HG03558 (cell line): ENCODE results near the gene TTC23.

Experiments
- ATAC-seq: cut with Tn5 transposase; IDR thresholded peaks from one replicate; pipeline ENCODE4 v1.9.1; 2021; ENCODE audit warnings: moderate number of reproducible peaks; ENCODE audit not compliant: unreplicated experiment; ENCODE audit errors: extremely low read depth

Gene TTC23

DNA sequence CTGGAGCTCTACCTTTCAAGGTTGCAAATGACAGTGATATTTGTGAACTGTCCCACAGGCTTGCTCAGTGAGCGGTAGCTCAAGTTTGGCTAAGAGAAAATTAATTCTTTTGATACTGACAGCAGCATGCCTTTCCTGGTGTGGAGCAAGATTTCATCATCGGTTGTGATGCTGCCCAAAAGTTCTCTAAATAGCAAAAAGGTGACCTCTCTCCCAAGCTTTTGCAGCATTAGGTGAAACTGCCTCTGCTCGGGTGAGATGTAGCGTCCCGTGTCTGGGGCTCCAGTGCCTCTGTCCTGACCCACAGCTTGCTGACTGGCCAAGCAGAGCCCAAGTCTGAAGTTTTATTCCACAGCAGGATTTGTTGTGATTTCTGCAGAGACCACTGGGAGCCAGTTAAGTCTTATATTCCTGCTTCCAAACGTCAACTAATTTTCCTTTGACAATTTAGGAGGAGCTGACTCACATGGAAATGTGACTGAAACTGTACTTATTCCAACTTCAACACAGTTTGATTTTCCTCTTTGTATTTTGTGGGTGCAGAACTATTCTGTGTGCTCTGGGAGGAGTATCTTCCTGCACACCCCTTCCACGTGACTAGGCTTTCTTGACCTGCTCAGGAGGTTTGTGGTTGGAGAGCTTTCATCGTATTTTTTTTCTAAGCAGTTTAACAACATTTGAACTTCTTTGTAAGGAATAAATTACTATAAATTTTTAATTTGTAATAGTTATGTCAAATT lies 138.6 kb downstream of the TTC23 start:
- ATAC-seq = no peak

DNA sequence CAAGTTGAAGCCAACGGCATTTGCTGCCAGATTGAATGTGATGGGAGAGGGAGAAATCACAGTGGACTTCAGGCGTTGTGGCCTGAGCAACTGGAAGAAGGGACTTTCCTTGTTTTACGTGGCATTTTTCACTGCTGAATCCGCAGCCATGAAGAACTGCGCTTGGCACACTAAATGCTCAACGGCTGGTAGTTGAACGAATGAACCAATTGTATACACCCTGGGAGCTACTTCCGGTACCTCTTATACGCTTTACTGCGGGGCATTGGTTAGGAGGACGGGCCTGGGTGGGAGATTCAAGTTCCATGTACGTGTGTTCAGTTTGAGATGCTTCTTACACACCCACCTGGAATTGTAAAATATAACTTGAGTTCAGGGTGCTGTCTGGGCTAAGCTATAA lies 139.3 kb downstream of the TTC23 start:
- no peak for ATAC-seq

DNA sequence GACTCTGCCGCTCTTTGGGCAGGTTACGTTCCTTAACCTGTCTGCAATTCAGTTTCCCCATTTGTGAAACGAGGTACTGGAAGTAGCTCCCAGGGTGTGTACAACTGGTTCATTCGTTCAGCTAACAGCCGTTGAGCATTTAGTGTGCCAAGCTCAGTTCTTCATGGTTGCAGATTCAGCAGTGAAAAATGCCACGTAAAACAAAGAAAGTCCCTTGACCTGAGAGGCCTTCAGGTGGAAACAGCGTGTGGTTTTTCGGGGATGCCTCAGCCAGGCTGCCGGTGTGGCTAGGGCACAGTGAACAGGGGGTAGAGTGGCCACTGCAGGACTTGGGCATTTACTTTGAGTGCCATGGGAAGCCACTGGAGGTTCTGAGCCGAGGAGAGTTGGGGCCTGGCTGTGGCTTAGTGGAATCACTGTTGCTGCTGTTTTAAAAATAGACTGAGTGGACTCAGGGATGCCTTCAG lies 139.8 kb downstream of the TTC23 start:
- no peak for ATAC-seq

DNA sequence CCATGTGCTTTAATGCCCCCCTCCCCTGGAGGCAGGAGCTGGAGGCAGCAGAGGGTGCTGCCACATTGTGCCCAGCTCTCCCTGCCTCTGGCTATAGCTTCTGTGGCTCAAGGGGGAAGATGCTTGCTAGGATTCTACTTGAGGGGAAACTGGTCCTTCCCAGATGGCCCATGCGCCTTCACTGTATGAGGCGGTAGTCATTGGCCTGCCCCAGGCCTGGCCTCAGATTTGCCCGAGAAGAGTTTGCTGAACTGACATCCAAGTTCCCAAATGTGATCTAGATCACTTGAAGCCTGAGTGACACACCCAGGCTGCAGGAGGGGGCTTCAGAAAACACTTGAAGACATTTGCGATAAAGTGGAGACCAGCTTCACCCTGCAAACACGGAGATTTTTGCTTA lies 140.4 kb downstream of the TTC23 start:
- ATAC-seq = no peak

DNA sequence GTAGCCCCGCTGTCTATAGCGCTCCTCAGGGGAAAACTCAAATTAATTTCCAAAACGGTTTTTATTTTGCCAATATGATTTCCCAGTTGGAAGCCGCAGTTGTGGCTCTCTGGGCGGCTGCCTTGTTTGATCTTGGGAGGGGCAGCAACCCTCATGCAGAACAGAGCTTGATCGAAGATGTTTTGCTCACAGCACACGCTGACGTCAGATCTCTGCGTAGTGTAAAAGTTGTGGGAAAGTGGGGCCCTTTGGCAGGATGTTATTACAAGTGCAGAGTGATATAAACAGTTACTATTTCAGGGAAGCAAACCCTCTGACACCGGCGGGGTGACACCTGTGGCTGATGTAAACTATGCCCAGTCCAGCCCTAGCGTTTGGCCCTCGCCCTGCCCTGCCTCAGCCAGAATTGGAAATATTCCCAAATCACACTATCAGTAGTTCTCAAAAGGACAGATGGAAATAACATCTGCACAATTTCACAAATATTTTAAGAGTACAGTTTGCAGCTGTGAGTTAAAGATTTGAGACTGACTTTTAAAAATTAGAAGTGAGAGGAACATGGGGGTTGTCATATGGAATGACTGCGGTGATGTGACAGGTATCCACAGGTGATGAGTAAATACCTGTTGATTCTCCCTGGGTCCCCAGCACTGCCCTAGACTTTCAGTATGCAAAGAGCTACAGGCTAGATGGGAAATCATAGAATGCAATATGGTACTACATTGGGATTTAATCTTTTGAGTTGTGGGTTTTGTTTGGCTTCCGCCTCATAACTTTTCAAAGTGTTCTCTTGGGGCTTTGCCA lies 142.8 kb downstream of the TTC23 start:
- no peak for ATAC-seq

DNA sequence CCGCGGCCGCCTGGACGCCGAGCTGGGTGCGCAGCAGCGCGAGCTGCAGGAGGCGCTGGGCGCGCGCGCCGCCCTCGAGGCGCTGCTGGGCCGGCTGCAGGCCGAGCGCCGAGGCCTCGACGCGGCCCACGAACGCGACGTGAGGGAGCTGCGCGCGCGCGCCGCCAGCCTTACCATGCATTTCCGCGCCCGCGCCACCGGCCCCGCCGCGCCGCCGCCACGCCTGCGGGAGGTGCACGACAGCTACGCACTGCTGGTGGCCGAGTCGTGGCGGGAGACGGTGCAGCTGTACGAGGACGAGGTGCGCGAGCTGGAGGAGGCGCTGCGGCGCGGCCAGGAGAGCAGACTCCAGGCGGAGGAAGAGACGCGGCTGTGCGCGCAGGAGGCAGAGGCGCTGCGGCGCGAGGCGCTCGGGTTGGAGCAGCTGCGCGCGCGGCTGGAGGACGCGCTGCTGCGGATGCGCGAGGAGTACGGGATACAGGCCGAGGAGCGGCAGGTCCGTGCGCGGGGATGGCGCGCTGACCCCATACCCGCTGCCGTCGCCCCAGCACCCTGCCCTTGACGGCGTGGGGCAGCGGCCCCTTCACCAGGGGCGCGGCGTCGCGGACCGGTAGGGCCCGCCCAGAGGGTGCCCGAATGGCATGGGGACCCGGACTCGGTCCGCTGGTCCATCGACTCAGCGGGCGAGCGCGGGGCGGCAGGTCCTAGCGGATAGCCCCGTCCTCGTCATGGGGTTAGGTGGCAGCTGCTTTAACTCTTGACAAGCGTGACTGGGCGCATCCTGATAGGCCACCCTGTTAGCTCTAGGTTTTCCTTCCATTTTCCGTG lies 143.7 kb downstream of the TTC23 start:
- no peak for ATAC-seq

DNA sequence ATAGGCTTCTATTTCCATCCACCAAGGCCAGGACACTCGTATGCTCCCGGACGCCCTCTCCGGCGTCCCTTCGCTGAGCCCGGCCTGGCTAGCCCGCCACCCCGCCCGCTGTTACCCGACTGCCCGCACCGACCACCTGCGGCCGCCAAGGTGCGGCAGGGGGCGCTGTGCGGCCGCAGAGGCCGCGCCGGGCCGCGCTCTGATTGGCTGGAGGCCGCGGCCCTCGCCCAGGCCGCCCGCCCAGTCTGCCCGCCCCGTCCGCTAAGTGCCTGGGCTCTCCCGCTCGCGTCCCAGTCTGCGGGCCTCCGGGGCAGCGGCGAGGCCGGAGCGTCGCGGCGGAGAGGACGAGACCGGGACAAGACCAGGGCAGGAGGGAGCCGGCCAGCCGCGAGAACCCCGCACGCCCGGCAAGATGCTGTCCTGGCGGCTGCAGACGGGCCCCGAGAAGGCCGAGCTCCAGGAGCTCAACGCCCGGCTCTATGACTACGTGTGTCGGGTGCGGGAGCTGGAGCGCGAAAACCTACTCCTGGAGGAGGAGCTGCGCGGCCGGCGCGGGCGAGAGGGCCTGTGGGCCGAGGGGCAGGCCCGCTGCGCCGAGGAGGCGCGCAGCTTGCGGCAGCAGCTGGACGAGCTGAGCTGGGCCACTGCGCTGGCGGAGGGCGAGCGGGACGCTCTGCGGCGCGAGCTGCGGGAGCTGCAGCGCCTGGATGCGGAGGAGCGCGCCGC lies 144.4 kb downstream of the TTC23 start, which contains the start of gene SYNM:
TSS of gene SYNM (plus strand) at position 293 of the 726 bp plus-strand sequence. CDS start at position 413, 120 bp downstream.
- ATAC-seq = no peak

DNA sequence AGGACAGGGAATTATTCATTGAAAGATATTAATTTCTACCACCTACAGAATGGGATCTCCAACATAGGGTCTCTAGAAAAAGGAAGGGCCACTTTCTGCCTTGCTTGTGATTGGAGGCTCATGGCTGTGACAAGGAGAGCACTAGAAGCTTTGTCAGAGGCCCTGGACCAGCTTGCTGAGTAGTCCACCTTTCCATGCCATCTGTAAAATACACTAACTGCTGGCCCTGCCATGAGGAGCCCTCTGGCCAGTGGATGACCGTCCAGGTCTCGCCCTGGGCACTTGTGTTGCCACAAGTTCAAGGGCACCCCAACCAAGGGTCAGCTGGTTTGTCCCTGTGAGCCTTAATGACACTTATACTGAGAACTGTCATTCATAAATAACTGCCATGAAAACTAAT lies 146.1 kb downstream of the TTC23 start:
- no peak for ATAC-seq

DNA sequence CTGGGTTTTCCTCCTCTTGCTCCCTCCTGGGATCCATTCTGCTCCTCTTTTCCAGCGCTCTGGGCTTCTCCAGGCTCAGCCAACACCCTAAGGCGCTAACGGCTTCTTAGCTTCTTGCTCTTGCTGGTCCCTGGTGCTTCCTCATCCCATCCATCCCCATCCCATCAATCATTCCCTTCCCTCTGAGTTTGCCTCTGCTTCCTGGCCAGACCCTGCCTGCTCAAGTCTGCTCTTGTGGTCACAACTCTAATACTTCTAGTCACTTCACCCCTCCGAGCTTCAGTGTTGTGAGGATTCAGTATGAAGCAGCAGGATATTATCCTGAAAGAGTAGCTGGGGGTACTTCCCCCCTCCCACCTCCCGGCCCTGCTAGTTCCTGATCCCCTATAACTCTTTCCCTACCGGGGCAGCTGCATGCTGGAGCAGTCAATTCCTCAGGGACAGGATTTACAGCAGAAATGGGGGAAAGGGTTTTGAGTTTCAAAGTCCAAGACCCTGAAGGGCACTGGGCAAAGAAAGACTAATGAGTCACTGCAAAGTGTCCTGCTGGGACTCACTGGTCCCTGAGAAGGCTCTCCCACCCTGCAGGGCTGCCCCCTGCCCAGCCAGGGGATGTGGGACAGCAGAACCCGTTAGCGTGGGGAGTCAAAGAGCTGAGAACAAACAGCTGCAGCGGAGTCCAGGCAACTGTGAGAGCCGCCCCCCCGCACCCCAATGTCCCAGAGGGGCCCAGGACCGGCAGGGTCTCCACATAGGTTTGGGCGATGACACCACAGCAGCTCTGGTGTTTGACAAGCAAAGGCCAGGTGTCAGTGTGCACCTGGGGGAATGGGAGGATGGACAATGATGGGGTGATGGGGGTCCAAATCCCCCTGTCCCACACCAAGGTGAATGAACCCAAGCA lies 146.8 kb downstream of the TTC23 start:
- ATAC-seq = no peak

DNA sequence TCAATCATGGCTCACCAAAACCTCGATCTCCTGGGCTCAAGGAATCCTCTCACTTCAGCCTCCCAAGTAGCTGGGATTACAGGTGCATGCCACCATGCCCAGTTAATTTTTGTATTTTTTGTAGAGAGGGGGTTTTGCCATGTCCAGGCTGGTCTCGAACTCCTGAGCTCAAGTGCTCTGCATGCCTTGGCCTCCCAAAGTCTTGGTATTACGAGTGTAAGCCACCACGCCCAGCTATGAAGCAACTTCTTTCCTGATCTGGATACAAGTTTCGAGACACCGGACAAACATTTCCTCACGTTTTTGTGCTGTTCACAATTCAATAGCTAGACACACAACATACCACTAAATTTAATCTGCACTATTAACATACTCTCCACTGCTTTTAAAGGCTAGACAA lies 147.9 kb downstream of the TTC23 start:
- no peak for ATAC-seq

DNA sequence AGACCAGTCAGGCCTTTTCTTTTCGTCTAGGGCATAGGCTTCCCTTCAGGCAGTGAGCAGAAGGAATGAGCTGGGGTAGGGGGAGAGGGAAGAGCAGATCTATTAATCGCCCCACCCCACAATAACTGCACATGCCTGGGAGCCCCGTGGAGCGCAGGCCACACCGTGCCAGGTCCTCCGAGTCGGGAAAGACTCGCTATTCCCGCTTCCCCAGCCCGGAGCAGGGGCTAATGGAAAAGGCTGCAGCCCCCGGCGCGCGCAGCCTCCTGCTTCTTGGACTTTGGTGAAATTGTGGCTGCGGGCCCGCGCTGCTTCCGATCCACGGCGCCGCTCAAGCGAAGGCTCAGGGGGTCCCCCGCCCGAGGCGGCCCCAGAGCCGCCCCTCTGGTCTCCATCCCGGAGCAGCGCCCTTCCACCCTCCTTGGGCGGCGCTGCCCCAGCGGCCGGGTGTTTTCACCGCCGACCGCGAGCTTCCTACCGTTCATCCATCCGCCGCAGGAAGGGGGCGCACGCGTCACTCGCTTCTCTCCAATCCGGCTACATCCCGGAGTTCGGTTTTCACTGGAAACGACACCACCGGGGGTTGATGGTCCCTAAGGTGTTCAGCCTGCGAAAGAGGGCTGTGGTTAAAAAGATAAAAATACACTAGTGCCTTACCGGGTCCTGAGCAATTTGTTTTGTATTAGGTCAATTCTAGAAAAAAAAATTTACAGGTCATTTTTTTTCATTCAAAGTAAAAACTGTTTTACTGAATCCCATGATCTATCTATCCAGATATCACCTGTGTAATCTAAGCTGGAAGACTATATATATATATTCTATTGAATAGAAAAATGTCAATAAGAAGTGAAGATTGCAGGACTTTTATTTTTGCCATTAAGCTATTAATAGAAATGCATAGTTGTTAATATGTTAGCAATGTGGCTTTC lies 148.9 kb downstream of the TTC23 start:
- ATAC-seq = no peak

DNA sequence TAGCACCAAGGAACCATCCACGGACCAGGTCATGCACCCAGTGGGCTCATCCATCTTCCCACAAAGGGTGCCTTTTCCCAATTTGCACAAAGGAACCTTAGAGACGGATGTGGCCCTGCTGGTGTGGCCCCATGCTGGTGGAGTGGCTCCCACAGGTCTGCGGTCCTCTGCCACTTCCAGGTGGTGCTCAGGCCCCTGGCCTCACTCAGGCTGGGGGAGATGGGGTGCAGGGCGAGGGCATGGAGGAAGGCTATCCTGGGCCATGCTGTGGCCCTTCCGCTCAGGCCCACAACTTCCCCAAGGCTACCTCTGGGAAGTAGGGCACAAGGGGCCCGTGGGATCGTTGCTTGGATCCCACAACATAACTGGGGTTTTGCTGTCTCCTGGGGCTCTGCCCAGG lies 149.7 kb downstream of the TTC23 start:
- no peak for ATAC-seq

DNA sequence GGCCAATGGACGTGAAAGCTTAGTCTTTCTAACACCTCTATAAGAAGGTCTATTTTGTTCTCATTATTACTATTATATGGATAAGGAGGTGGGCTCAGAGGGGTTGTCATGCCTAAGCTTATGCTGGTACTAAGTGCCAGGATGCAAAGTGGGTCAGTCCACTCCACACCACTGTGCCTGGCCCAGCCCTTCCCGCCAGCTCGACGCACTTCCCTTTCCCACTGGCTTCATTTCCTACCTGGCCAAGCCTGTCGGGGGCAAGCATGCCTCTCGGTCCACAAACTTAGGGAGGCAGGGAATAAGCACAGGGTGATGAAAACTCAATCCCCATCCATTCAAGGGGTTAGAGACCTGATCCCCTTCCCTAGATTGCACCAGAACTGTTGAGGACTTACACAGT lies 150.4 kb downstream of the TTC23 start:
- no peak for ATAC-seq

DNA sequence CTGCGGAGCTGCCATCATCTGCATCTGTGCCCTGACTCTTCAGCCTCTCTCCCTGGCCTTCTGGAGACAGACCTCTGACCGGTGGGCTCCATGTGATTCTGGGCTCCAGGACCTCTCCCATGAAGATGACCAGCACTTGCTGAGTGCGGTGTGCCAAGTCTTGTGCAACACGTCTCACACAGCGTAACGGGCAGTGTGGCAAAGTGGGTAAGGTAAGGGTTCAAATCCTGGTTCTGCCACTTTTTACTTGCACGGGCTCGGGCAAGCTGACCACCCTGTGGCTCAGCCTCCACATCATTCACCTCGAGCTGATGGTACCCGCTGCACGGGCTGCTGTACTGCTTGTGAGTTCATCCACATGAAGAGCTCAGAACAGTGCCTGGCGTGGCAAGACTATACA lies 151.0 kb downstream of the TTC23 start:
- no peak for ATAC-seq

DNA sequence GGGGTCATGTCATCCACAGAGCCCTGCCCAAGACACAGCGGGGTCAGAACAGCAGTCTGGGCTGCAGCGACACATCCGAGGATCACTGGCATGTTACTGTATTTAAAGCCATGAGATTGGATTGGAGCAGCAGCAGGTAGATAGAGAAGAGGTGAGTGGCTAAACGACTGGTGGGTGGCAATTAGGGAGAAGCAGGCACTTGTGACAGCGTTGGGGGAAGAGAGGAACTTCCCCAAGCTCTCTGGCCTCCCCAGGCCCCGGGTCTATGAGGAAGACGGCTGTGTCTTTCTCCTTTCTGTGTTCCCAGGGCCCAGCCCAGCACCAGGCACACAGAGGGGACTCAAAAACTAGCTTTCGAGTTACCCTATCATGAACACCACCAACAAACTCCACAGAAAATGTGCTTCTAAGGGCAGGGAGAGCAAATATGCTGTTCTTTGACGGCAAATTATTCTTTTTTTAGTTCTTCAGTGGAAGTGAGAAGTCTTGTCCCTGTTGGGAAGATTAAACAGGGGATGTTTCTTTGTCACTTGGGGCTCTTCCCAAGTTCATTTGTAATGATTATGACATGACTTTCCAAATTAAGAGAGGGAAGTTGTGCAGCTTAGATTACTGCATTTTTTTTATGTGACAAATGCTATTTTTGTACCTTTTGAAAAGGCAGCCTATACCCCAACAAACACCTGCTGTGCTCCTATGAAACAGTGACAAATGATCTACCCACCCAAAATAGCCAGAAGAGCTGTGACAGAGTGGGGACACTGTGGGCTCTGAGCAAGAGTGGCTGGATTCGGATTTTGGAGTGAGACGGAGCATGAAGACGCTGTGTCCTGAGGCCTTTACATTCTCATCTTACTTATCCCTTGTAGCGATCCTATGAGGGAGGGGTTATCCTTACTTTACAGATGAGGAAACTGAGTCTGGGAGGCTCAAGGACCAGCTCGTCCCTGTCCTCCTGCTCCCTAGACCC lies 151.7 kb downstream of the TTC23 start:
- no peak for ATAC-seq

DNA sequence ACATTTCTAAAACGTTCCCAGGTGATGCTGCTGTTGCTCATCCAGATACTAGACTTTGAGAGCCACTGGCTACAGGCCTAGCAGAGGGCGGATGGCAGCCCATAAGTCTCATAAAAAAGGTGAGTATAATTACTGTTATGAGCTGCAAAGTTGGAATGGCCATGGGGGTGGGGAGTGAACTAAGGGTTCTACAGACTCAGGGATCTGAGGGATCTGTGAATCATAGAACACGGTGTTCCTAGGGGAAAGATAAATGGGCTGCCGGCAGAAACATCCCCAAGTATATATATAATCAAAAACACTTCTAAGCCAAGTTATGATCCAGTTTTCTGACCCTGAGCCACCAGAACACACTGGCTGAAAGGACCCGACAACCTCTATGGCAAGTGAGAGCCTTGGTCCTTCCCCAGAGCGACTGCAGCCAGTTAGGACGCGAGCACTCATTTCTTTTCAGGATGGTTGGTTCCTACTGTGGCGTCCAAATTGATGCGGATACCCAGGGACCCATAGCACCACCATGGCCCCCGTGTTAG lies 152.4 kb downstream of the TTC23 start:
- ATAC-seq = no peak
